IMR-90 (cell line): ENCODE results near the gene GRIFIN. TPM values are rescaled to one million over a fixed set of nuclear protein-coding genes. Genes with fewer than 3 reads are reported as not detected.

ENCODE experiments used
- ATAC-seq: fragments of 200-7000 bp; cut with Tn5 transposase; 2 replicates; pipeline ENCODE4 v1.9.1; 2020; ENCODE audit warnings: low read depth, mild to moderate bottlenecking, moderate library complexity
- BruUV-seq: library from RNA; stranded (reverse); fragments of 400-500 nt; replicated peaks from 2 replicates; lab custom pipeline; 2021; lab: Mats Ljungman, UMichigan
- CTCF ChIA-PET: fragments of 300-600 bp; formaldehyde crosslinking; extraction: SDS; loops from one replicate; lab custom pipeline; 2021; ENCODE audit warnings: antibody characterized with exemption; lab: Yijun Ruan, JAX
- POLR2A ChIA-PET: fragments of 300-600 bp; sonication (Branson Sonifier 250); formaldehyde crosslinking; loops from one replicate; lab custom pipeline; 2022; ENCODE audit warnings: antibody characterized with exemption; ENCODE audit not compliant: unreplicated experiment; lab: Charles Lee
- DNase-seq: peaks from one replicate; pipeline ENCODE4 v3.0.0; 2013
- H2AFZ ChIP-seq: replicated peaks from 2 replicates; pipeline ENCODE3; 2013; ENCODE audit warnings: low read length, mild to moderate bottlenecking; ENCODE audit not compliant: poor library complexity
- H2AK5ac ChIP-seq: 2 replicates; pipeline ENCODE4 v1.6.1; 2013; ENCODE audit warnings: low read depth, low read length, inconsistent platforms
- H2AK9ac ChIP-seq: replicated peaks from 2 replicates; pipeline ENCODE3; 2013; ENCODE audit warnings: mild to moderate bottlenecking, low read depth, low read length, moderate library complexity; ENCODE audit not compliant: poor library complexity
- H2BK120ac ChIP-seq: 2 replicates; pipeline ENCODE4 v1.6.1; 2013; ENCODE audit warnings: low read depth, low read length, inconsistent platforms
- H2BK15ac ChIP-seq: 3 replicates; pipeline ENCODE4 v1.6.1; 2013; ENCODE audit warnings: low read depth, low read length, inconsistent platforms
- H2BK20ac ChIP-seq: 2 replicates; pipeline ENCODE4 v1.6.1; 2013; ENCODE audit warnings: low read depth, mild to moderate bottlenecking, inconsistent platforms, low read length, moderate library complexity
- H2BK5ac ChIP-seq: 2 replicates; pipeline ENCODE4 v1.6.1; 2013; ENCODE audit warnings: mild to moderate bottlenecking, low read depth, low read length, inconsistent platforms; ENCODE audit not compliant: poor library complexity, severe bottlenecking
- H3K14ac ChIP-seq: replicated peaks from 2 replicates; pipeline ENCODE4 v1.6.1; 2013; ENCODE audit warnings: low read depth, low read length, inconsistent platforms
- H3K18ac ChIP-seq: 2 replicates; pipeline ENCODE4 v1.6.1; 2013; ENCODE audit warnings: low read depth, low read length, control low read depth
- H3K23ac ChIP-seq: 2 replicates; pipeline ENCODE4 v1.6.1; 2013; ENCODE audit warnings: low read depth, low read length, inconsistent platforms
- H3K27ac ChIP-seq: 2 replicates; pipeline ENCODE4 v1.5.1; 2013; ENCODE audit warnings: mild to moderate bottlenecking, control low read depth, low read length; ENCODE audit not compliant: insufficient read depth
- H3K27me3 ChIP-seq: 2 replicates; pipeline ENCODE4 v1.6.1; 2013; ENCODE audit warnings: low read length; ENCODE audit not compliant: control insufficient read depth, insufficient read depth
- H3K36me3 ChIP-seq: 2 replicates; pipeline ENCODE4 v1.6.1; 2013; ENCODE audit warnings: low read length, mixed read lengths; ENCODE audit not compliant: control insufficient read depth, insufficient read depth
- H3K4ac ChIP-seq: 2 replicates; pipeline ENCODE4 v1.6.1; 2013; ENCODE audit warnings: low read depth, low read length, inconsistent platforms
- H3K4me1 ChIP-seq: 2 replicates; pipeline ENCODE4 v1.6.1; 2013; ENCODE audit warnings: low read length, mixed read lengths; ENCODE audit not compliant: control insufficient read depth, insufficient read depth
- H3K4me2 ChIP-seq: 2 replicates; pipeline ENCODE4 v1.6.1; 2013; ENCODE audit warnings: low read depth, mild to moderate bottlenecking, control low read depth, low read length, moderate library complexity
- H3K4me3 ChIP-seq: 2 replicates; pipeline ENCODE4 v1.5.1; 2013; ENCODE audit warnings: low read depth, mild to moderate bottlenecking, control low read depth, low read length, moderate library complexity; ENCODE audit not compliant: insufficient read depth
- H3K56ac ChIP-seq: 2 replicates; pipeline ENCODE4 v1.6.1; 2013; ENCODE audit warnings: low read length, inconsistent platforms; ENCODE audit not compliant: insufficient read depth; ENCODE audit errors: extremely low read depth
- H3K79me1 ChIP-seq, 2 experiments: 2 replicates each; pipeline ENCODE4 v1.6.1; 2013; ENCODE audit warnings: low read length in 2 of 2, inconsistent platforms in 1 of 2, low read depth in 1 of 2
- H3K9ac ChIP-seq: 2 replicates; pipeline ENCODE4 v1.6.1; 2013; ENCODE audit warnings: low read depth, low read length, control low read depth
- H3K9me1 ChIP-seq: 2 replicates; pipeline ENCODE4 v1.6.1; 2013; ENCODE audit warnings: low read length, inconsistent platforms; ENCODE audit not compliant: insufficient read depth
- H3K9me3 ChIP-seq: 2 replicates; pipeline ENCODE4 v1.6.1; 2013; ENCODE audit warnings: low read length; ENCODE audit not compliant: control insufficient read depth, insufficient read depth
- H4K20me1 ChIP-seq: 2 replicates; pipeline ENCODE4 v1.6.1; 2013; ENCODE audit warnings: low read length, inconsistent platforms; ENCODE audit not compliant: insufficient read depth
- H4K5ac ChIP-seq: 2 replicates; pipeline ENCODE4 v1.6.1; 2013; ENCODE audit warnings: mild to moderate bottlenecking, low read depth, low read length, control low read depth
- H4K8ac ChIP-seq, 2 experiments: 2 replicates each; pipeline ENCODE4 v1.6.1; 2013; ENCODE audit warnings: low read depth in 2 of 2, low read length in 2 of 2, control low read depth in 1 of 2, inconsistent platforms in 1 of 2
- H4K91ac ChIP-seq: 2 replicates; pipeline ENCODE4 v1.6.1; 2013; ENCODE audit warnings: low read depth, low read length, inconsistent platforms; ENCODE audit not compliant: insufficient read depth
- BHLHE40 ChIP-seq: fragments of 150-350 bp; IDR thresholded peaks from 2 replicates; pipeline ENCODE4 v1.6.1; 2016; ENCODE audit warnings: mild to moderate bottlenecking, low read depth, low read length
- CEBPB ChIP-seq: IDR thresholded peaks from 2 replicates; pipeline ENCODE4 v1.6.1; 2012; ENCODE audit warnings: low read depth, low read length, improper control_type of control experiment
- CTCF ChIP-seq: conservative IDR thresholded peaks from 2 replicates; pipeline ENCODE4 v1.5.1; 2012; ENCODE audit warnings: mild to moderate bottlenecking, low read depth, low read length, improper control_type of control experiment
- ELK1 ChIP-seq: fragments of 150-350 bp; IDR thresholded peaks from 2 replicates; pipeline ENCODE4 v1.6.1; 2016; ENCODE audit warnings: low read depth, mild to moderate bottlenecking, low read length, moderate library complexity, borderline replicate concordance
- FOS ChIP-seq: fragments of 150-350 bp; IDR thresholded peaks from 2 replicates; pipeline ENCODE4 v1.6.1; 2016; ENCODE audit warnings: low read depth, low read length
- MAFK ChIP-seq: IDR thresholded peaks from 2 replicates; pipeline ENCODE4 v1.6.1; 2012; ENCODE audit warnings: low read depth, low read length, improper control_type of control experiment
- MXI1 ChIP-seq: IDR thresholded peaks from 2 replicates; pipeline ENCODE4 v1.6.1; 2012; ENCODE audit warnings: low read depth, mild to moderate bottlenecking, low read length, moderate library complexity, borderline replicate concordance
- NFE2L2 ChIP-seq: fragments of 150-350 bp; IDR thresholded peaks from 2 replicates; pipeline ENCODE4 v1.6.1; 2016; ENCODE audit warnings: low read depth, mild to moderate bottlenecking, low read length
- POLR2A ChIP-seq: IDR thresholded peaks from 2 replicates; pipeline ENCODE4 v1.6.1; 2012; ENCODE audit warnings: mild to moderate bottlenecking, low read depth, low read length
- RAD21 ChIP-seq: IDR thresholded peaks from 2 replicates; pipeline ENCODE4 v1.6.1; 2012; ENCODE audit warnings: low read length, improper control_type of control experiment
- RCOR1 ChIP-seq: IDR thresholded peaks from 2 replicates; pipeline ENCODE4 v1.6.1; 2012; ENCODE audit warnings: mild to moderate bottlenecking, low read length, improper control_type of control experiment; ENCODE audit not compliant: insufficient replicate concordance
- RFX5 ChIP-seq: IDR thresholded peaks from 2 replicates; pipeline ENCODE4 v1.8.0; 2012; ENCODE audit warnings: low read depth, mild to moderate bottlenecking, low read length, moderate library complexity
- SMC3 ChIP-seq: fragments of 150-350 bp; IDR thresholded peaks from 2 replicates; pipeline ENCODE4 v1.6.1; 2016; ENCODE audit warnings: low read depth, mild to moderate bottlenecking, antibody characterized with exemption, low read length, moderate library complexity
- WGBS, 2 experiments: methylation state at CpG; one replicate each; pipeline versions ENCODE4 v1.1.5 to v1.1.7; 2013; ENCODE audit warnings: missing lambda C conversion rate in 2 of 2; ENCODE audit not compliant: insufficient read length in 1 of 2; ENCODE audit errors: extremely low coverage in 2 of 2; 5-methylcytosine and 5-hydroxymethylcytosine counted together
- dilution Hi-C: fragments of 300-500 bp; cut with HindIII; formaldehyde crosslinking; loops from one replicate; pipeline ENCODE4 v1.14.3; 2018; ENCODE audit warnings: low sequenced_read_pairs; ENCODE audit not compliant: unreplicated experiment
- in situ Hi-C: fragments of 300-500 bp; cut with MboI; formaldehyde crosslinking; loops from 3 replicates; pipeline ENCODE4 v1.14.3; 2019; ENCODE audit warnings: low sequenced_read_pairs, inconsistent platforms, mixed read lengths
- intact Hi-C: fragments of 100-400 bp; cut with micrococcal nuclease; formaldehyde crosslinking; loops from 2 replicates; pipeline ENCODE4 v1.10.0; 2022
- polyA plus RNA-seq, 3 experiments: library from polyadenylated mRNA; depleted of rRNA; stranded (reverse); fragments of >200 nt; gene quantifications; 2 replicates each; pipeline ENCODE4 v1.2.3, GENCODE V29; 2012; ENCODE audit warnings: low replicate concordance in 1 of 3
- total RNA-seq: library from RNA; depleted of rRNA; stranded (reverse); fragments of >200 nt; gene quantifications from 2 replicates; pipeline ENCODE4 v1.2.3, GENCODE V29; 2012
- TF ChIP-seq, protein P1 (sequence below): fragments of 150-350 bp; IDR thresholded peaks from 2 replicates; pipeline ENCODE4 v1.6.1; 2017; ENCODE audit warnings: mild to moderate bottlenecking, antibody characterized with exemption, low read length, low read depth

GRIFIN gene
- total and polyA plus RNA-seq, 2 of the 4 experiments (the other 2 are of a cell fraction) = not detected

GRCh38 chr7:2494191-2495130 lies 18.3 kb upstream of the GRIFIN start:
- Histone ChIP-seq H4K91ac (no peak overlapping the region), H4K8ac (no peak overlapping the region), H3K9me1 (0 out of 2 replicates have a peak, but pooled peaks cover 4% of the 10 kb centered on the region), H2BK20ac (no peak overlapping the region), H2BK15ac (no peak overlapping the region), H3K27ac (no peak overlapping the region), H3K79me1 (no peaks in the 10 kb centered on the region), H3K27me3 (peaks cover 3% of the 10 kb centered on the region; the same call in 1 of the 2 replicates), H4K5ac (no peak overlapping the region), H3K18ac (no peak overlapping the region), H4K20me1 (no peaks in the 10 kb centered on the region), H2AK5ac (no peak overlapping the region), H3K4me3 (no peak overlapping the region), H3K4ac (no peak overlapping the region), H3K4me1 (peaks cover 10% of the 10 kb centered on the region), H2AFZ (no peak overlapping the region), H3K56ac (no peak overlapping the region), H3K23ac (no peak overlapping the region), H3K9me3 (no peaks in the 10 kb centered on the region), H2BK5ac (no peak overlapping the region), H2AK9ac (no peak overlapping the region), H3K36me3 (no peaks in the 10 kb centered on the region), H3K4me2 (no peak overlapping the region), H3K14ac (no peak overlapping the region), H3K9ac (no peak overlapping the region), H2BK120ac (no peak overlapping the region)
- CTCF ChIA-PET = no interaction called here
- ATAC-seq (no peak), DNase-seq (no peak)
- POLR2A ChIA-PET = no interaction called here
- WGBS, 2 experiments = 86% methylated on average over 7 of the region's 32 CpGs; no CpG with 5 or more reads in 1 of the 2 experiments
- TF ChIP-seq RAD21 (no peak), BHLHE40 (no peak), CEBPB (no peak), NFE2L2 (no peak), POLR2A (no peak), RCOR1 (no peak), CTCF (no peak), FOS (no peak), MAFK (no peak), MXI1 (no peak), ELK1 (no peak), SMC3 (no peak), RFX5 (no peak)
- TF ChIP-seq, protein P1, sequence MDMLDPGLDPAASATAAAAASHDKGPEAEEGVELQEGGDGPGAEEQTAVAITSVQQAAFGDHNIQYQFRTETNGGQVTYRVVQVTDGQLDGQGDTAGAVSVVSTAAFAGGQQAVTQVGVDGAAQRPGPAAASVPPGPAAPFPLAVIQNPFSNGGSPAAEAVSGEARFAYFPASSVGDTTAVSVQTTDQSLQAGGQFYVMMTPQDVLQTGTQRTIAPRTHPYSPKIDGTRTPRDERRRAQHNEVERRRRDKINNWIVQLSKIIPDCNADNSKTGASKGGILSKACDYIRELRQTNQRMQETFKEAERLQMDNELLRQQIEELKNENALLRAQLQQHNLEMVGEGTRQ = no peak
- dilution Hi-C loops = no loop called here
- BruUV-seq = no TSS peak
- in situ Hi-C loops = no loop called here
- intact Hi-C loops = no loop called here
